ENCODE results near the gene NEMP1. TPM values are rescaled to one million over a fixed set of nuclear protein-coding genes. Genes with fewer than 3 reads are reported as not detected.

NEMP1 gene
- total RNA-seq, 1 experiment from 2014 or later: 63.2 TPM

DNA sequence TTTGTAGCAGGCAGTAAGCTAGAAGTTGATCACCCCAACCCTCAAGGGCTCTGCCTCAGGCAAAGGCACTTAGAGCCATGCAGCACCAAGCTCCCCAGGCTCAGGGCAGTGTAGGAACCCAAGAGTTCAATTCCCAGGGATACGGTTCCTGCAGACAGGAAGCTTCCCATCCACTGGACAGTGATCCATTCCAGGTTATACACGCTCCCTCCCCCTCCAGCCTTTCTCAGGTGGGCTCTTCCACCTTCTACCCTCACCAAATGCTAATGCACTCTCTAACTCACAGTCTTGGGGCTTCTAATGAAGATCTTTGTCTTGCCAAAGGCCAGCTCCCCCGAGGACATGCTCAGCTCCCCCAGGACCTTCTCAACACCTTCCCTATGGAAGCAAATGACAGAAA, 41.3 kb downstream of the NEMP1 start:
- Mint-ChIP-seq H3K36me3 (ENCODE audit: insufficient read depth, unreplicated experiment) (no peaks in the 10 kb centered on the region), H3K27ac (ENCODE audit: unreplicated experiment) (no peak overlapping the region), H3K4me1 (ENCODE audit: low read depth, unreplicated experiment) (no peaks in the 10 kb centered on the region), H3K9me3 (ENCODE audit: low read depth, unreplicated experiment) (no peaks in the 10 kb centered on the region), H3K4me3 (ENCODE audit: low read depth, unreplicated experiment) (no peak overlapping the region), H3K27me3 (ENCODE audit: unreplicated experiment) (peaks cover 79% of the 10 kb centered on the region)
- CTCF ChIA-PET: interaction anchor here (0.6 kb wide), 1 partner anchor 45 kb away, joined by 3 read pairs; no protein-coding TSS in a partner anchor
- no peak for DNase-seq
- no TSS peak for BruUV-seq (replicated peaks)
- intact Hi-C loops (cut with micrococcal nuclease; ENCODE audit: unreplicated experiment): no loop called here
- TF ChIP-seq CTCF (IDR thresholded peaks at IDR 0.05; ENCODE audit: unreplicated experiment): no peak

- Mint-ChIP-seq H3K4me3 (ENCODE audit: low read depth, unreplicated experiment) (no peak overlapping the region), H3K4me1 (ENCODE audit: low read depth, unreplicated experiment) (peaks cover 7% of the 10 kb centered on the region), H3K27ac (ENCODE audit: unreplicated experiment) (no peak overlapping the region), H3K27me3 (ENCODE audit: unreplicated experiment) (peaks cover 60% of the 10 kb centered on the region), H3K36me3 (ENCODE audit: insufficient read depth, unreplicated experiment) (no peaks in the 10 kb centered on the region), H3K9me3 (ENCODE audit: low read depth, unreplicated experiment) (no peaks in the 10 kb centered on the region)
- no peak for DNase-seq
- intact Hi-C loops (cut with micrococcal nuclease; ENCODE audit: unreplicated experiment): no loop called here
- CTCF ChIA-PET: no interaction called here
- no peak for TF ChIP-seq CTCF (IDR thresholded peaks at IDR 0.05; ENCODE audit: unreplicated experiment)
- no TSS peak for BruUV-seq (replicated peaks)
Measured at GRCh38 chr12:57033431-57033830, 45.2 kb downstream of the NEMP1 start.

DNA sequence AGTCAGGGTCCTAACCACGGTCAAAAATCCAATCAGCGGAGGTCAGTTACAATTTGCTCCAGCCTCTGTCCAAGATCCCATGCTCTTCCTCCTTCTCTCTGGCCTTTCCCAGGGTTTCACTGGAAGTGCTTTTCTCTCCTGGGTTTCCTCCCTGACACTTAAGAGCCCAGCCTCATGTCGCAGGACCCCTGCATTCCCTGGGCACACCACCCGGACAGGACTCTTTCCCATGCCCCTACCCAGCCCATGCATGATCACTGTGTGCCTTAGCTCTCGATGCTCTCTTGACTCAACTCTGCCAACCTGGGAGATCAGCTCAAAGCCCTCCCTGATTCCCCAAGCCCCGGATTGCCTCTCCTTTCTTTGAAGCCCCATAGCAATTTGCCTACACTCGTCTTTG, 46.8 kb downstream of the NEMP1 start:
- no peak for DNase-seq
- H3K4me1 Mint-ChIP-seq (ENCODE audit: low read depth, unreplicated experiment): peaks cover 7% of the 10 kb centered on the region
- CTCF ChIA-PET: interaction anchor here (1.0 to 1.5 kb wide), 3 partner anchors 29 to 80 kb away, joined by 3 to 11 read pairs (median 4); partner anchors contain the start of gene STAT6
- no peaks in the 10 kb centered on the region for H3K36me3 Mint-ChIP-seq (ENCODE audit: insufficient read depth, unreplicated experiment)
- H3K9me3 Mint-ChIP-seq (ENCODE audit: low read depth, unreplicated experiment): no peaks in the 10 kb centered on the region
- no peak overlapping the region for H3K27ac Mint-ChIP-seq (ENCODE audit: unreplicated experiment)
- BruUV-seq (replicated peaks): no TSS peak
- no peak overlapping the region for H3K4me3 Mint-ChIP-seq (ENCODE audit: low read depth, unreplicated experiment)
- peaks cover 59% of the 10 kb centered on the region for H3K27me3 Mint-ChIP-seq (ENCODE audit: unreplicated experiment)
- intact Hi-C loops (cut with micrococcal nuclease; ENCODE audit: unreplicated experiment): no loop called here
- no peak for TF ChIP-seq CTCF (IDR thresholded peaks at IDR 0.05; ENCODE audit: unreplicated experiment)

GRCh38 chr12:57031138-57031725, 47.4 kb downstream of the NEMP1 start:
- peaks cover 59% of the 10 kb centered on the region for H3K27me3 Mint-ChIP-seq (ENCODE audit: unreplicated experiment)
- H3K27ac Mint-ChIP-seq (ENCODE audit: unreplicated experiment): no peak overlapping the region
- no TSS peak for BruUV-seq (replicated peaks)
- TF ChIP-seq CTCF (IDR thresholded peaks at IDR 0.05; ENCODE audit: unreplicated experiment): no peak
- intact Hi-C loops (cut with micrococcal nuclease; ENCODE audit: unreplicated experiment): no loop called here
- CTCF ChIA-PET: interaction anchor here (0.6 to 1.5 kb wide), 6 partner anchors 12 to 81 kb away, joined by 3 to 11 read pairs (median 4); partner anchors contain the start of gene STAT6
- DNase-seq: no peak
- no peak overlapping the region for H3K4me3 Mint-ChIP-seq (ENCODE audit: low read depth, unreplicated experiment)
- no peaks in the 10 kb centered on the region for H3K36me3 Mint-ChIP-seq (ENCODE audit: insufficient read depth, unreplicated experiment)
- peaks cover 7% of the 10 kb centered on the region for H3K4me1 Mint-ChIP-seq (ENCODE audit: low read depth, unreplicated experiment)
- H3K9me3 Mint-ChIP-seq (ENCODE audit: low read depth, unreplicated experiment): no peaks in the 10 kb centered on the region
